Neural progenitor cell (in vitro differentiated cells): ENCODE results near the gene EVI5L. TPM values are rescaled to one million over a fixed set of nuclear protein-coding genes. Genes with fewer than 3 reads are reported as not detected.
A peak's percentile ranks its signal among the peaks of the same experiment; 100 is the strongest.

Experiments used
- DNase-seq: peaks from one replicate; pipeline ENCODE4 v3.0.0-alpha.2; 2016; ENCODE audit warnings: low spot score
- H2AFZ ChIP-seq: fragments of 200-600 bp; sonication (generic); replicated peaks from 2 replicates; pipeline ENCODE4 v1.6.1; 2016; ENCODE audit warnings: antibody characterized with exemption
- H3F3A ChIP-seq: fragments of 200-600 bp; sonication (generic); 2 replicates; pipeline ENCODE4 v1.6.1; 2016; ENCODE audit warnings: antibody characterized with exemption, low read depth
- H3K27ac ChIP-seq: fragments of 200-600 bp; sonication (generic); 2 replicates; pipeline ENCODE4 v1.5.1; 2016; ENCODE audit warnings: mild to moderate bottlenecking
- H3K27me3 ChIP-seq: fragments of 200-600 bp; sonication (generic); 2 replicates; pipeline ENCODE4 v1.6.1; 2016; ENCODE audit warnings: mild to moderate bottlenecking, moderate library complexity
- H3K36me3 ChIP-seq: fragments of 200-600 bp; sonication (generic); 2 replicates; pipeline ENCODE4 v1.5.1; 2016
- H3K4me1 ChIP-seq: fragments of 200-600 bp; sonication (generic); 2 replicates; pipeline ENCODE4 v1.6.1; 2016; ENCODE audit warnings: mixed run types
- H3K4me2 ChIP-seq: fragments of 200-600 bp; sonication (generic); 2 replicates; pipeline ENCODE4 v1.6.1; 2016
- H3K4me3 ChIP-seq: fragments of 200-600 bp; sonication (generic); 2 replicates; pipeline ENCODE4 v1.5.1; 2016
- H3K79me2 ChIP-seq: fragments of 200-600 bp; sonication (generic); 2 replicates; pipeline ENCODE4 v1.6.1; 2016; ENCODE audit warnings: low read depth
- H3K9ac ChIP-seq: fragments of 200-600 bp; sonication (generic); 2 replicates; pipeline ENCODE4 v1.6.1; 2016
- H3K9me3 ChIP-seq: fragments of 200-600 bp; sonication (generic); 2 replicates; pipeline ENCODE4 v1.5.1; 2016; ENCODE audit warnings: low read depth
- H4K20me1 ChIP-seq: fragments of 200-600 bp; sonication (generic); 2 replicates; pipeline ENCODE4 v1.6.1; 2016; ENCODE audit warnings: low read depth
- H3K27ac Mint-ChIP-seq: 3 replicates; pipeline ENCODE4 v1.8.0; 2021; ENCODE audit warnings: mixed read lengths
- H3K27me3 Mint-ChIP-seq: 2 replicates; pipeline ENCODE4 v1.8.0; 2022; ENCODE audit warnings: low read depth, mild to moderate bottlenecking, inconsistent platforms, moderate library complexity, mixed read lengths; ENCODE audit not compliant: insufficient read depth
- H3K36me3 Mint-ChIP-seq: 3 replicates; pipeline ENCODE4 v1.8.0; 2021; ENCODE audit warnings: mixed read lengths
- H3K4me1 Mint-ChIP-seq: 3 replicates; pipeline ENCODE4 v1.8.0; 2021; ENCODE audit warnings: mixed read lengths
- H3K4me3 Mint-ChIP-seq: 3 replicates; pipeline ENCODE4 v1.8.0; 2021; ENCODE audit warnings: mild to moderate bottlenecking, moderate library complexity, mixed read lengths
- H3K9me3 Mint-ChIP-seq: 3 replicates; pipeline ENCODE4 v1.8.0; 2020; ENCODE audit warnings: mixed read lengths
- CTCF ChIP-seq: fragments of 200-600 bp; sonication (generic); IDR thresholded peaks from 2 replicates; pipeline ENCODE4 v1.5.1; 2017; ENCODE audit warnings: antibody characterized with exemption, mild to moderate bottlenecking
- EZH2 ChIP-seq: fragments of 200-600 bp; sonication (generic); IDR thresholded peaks from 2 replicates; pipeline ENCODE4 v1.6.1; 2017; ENCODE audit warnings: antibody characterized with exemption, mild to moderate bottlenecking, moderate library complexity
- EZH2phosphoT487 ChIP-seq: fragments of 200-600 bp; sonication (generic); IDR thresholded peaks from 2 replicates; pipeline ENCODE4 v1.6.1; 2017; ENCODE audit warnings: antibody characterized with exemption
- total RNA-seq: library from RNA; depleted of rRNA; stranded (reverse); fragments of >200 nt; gene quantifications from 2 replicates; pipeline ENCODE4 v1.2.3, GENCODE V29; 2015; ENCODE audit warnings: low replicate concordance

Gene EVI5L
- total RNA-seq, 1 donor from 2014 or later, result 4.1 TPM

DNA sequence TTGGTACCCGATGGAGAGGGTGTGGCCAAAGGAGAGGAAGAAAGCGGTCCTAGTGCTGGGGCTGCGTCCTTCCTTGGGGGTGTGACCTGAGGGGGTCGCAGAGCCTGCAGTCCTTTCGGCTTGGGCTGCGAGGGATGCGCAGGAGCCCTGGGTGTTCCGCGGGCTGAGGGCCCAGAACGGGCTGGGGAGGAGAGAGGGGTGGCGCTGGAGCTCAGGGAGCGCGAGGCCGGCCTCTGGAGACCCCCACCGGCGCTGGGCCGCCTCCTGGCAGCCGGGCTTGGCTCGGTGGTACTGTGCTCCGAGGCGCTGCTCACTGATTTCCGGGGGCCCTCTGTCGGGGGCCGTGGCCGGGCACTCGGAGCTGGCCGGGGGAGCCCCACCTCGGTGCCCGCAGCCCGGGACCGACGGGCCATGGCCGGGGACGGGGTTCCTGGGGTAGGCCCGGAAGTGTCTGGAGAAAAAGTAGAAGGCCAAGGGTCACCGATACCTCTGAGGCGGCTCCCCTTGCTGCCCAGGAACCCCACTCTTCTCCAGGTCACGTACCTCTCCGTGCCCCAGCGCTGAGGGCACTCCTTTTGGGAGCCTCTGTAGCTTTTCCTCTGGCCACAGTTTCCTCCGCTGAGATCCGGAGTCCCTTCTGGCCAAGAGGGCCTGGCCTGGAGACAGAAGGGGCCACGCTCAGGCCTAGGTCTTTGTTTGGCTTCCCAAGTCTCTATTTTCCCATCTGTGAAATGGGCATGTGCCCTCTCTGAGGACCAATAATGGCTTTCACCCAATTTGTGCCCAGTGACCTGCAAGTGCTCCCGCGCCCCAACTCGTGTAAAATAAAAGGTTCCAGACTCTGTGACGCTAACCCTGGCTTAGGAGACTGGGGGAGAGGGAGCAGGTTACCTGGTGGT is 42.5 kb downstream of the EVI5L start:
- H3K4me1 ChIP-seq, result peaks cover 11% of the 10 kb centered on the region
- no peak for DNase-seq
- H3K27me3 ChIP-seq, result peaks cover 15% of the 10 kb centered on the region
- no peak overlapping the region for H3K9ac ChIP-seq
- no peak overlapping the region for H3K27ac ChIP-seq
- Mint-ChIP-seq H3K27me3 (peaks cover 15% of the 10 kb centered on the region), H3K4me1 (peaks cover 34% of the 10 kb centered on the region), H3K27ac (no peak overlapping the region), H3K9me3 (no peaks in the 10 kb centered on the region), H3K4me3 (peak overlapping the region; percentile 96), H3K36me3 (no peaks in the 10 kb centered on the region)
- H3K4me3 ChIP-seq, result peak overlapping the region; percentile 99
- no peaks in the 10 kb centered on the region for H3K36me3 ChIP-seq
- no peaks in the 10 kb centered on the region for H3K79me2 ChIP-seq
- H3K4me2 ChIP-seq, result peak overlapping the region; percentile 99
- peaks cover 44% of the 10 kb centered on the region for H4K20me1 ChIP-seq
- H3K9me3 ChIP-seq, result no peaks in the 10 kb centered on the region
- no peak for TF ChIP-seq EZH2phosphoT487
- TF ChIP-seq CTCF, result no peak
- TF ChIP-seq EZH2, result no peak
- no peak overlapping the region for H2AFZ ChIP-seq
- H3F3A ChIP-seq, result peaks cover 63% of the 10 kb centered on the region

GRCh38 chr19:7873304-7874075 is 43.5 kb downstream of the EVI5L start:
- H2AFZ ChIP-seq, result peak overlapping the region; percentile 73
- H3F3A ChIP-seq, result peaks cover 60% of the 10 kb centered on the region
- Mint-ChIP-seq H3K4me1 (peaks cover 32% of the 10 kb centered on the region), H3K36me3 (no peaks in the 10 kb centered on the region), H3K27ac (peak overlapping the region; percentile 57), H3K4me3 (peak overlapping the region; percentile 96), H3K27me3 (peaks cover 15% of the 10 kb centered on the region), H3K9me3 (no peaks in the 10 kb centered on the region)
- H3K27me3 ChIP-seq, result peaks cover 8% of the 10 kb centered on the region
- no peak overlapping the region for H3K27ac ChIP-seq
- no peaks in the 10 kb centered on the region for H3K9me3 ChIP-seq
- H3K9ac ChIP-seq, result peak overlapping the region; percentile 41
- DNase-seq, result no peak
- H3K79me2 ChIP-seq, result no peaks in the 10 kb centered on the region
- no peak for TF ChIP-seq CTCF
- peaks cover 35% of the 10 kb centered on the region for H4K20me1 ChIP-seq
- no peaks in the 10 kb centered on the region for H3K36me3 ChIP-seq
- H3K4me2 ChIP-seq, result peak overlapping the region; percentile 99
- peaks cover 11% of the 10 kb centered on the region for H3K4me1 ChIP-seq
- peak overlapping the region; percentile 99 for H3K4me3 ChIP-seq

DNA sequence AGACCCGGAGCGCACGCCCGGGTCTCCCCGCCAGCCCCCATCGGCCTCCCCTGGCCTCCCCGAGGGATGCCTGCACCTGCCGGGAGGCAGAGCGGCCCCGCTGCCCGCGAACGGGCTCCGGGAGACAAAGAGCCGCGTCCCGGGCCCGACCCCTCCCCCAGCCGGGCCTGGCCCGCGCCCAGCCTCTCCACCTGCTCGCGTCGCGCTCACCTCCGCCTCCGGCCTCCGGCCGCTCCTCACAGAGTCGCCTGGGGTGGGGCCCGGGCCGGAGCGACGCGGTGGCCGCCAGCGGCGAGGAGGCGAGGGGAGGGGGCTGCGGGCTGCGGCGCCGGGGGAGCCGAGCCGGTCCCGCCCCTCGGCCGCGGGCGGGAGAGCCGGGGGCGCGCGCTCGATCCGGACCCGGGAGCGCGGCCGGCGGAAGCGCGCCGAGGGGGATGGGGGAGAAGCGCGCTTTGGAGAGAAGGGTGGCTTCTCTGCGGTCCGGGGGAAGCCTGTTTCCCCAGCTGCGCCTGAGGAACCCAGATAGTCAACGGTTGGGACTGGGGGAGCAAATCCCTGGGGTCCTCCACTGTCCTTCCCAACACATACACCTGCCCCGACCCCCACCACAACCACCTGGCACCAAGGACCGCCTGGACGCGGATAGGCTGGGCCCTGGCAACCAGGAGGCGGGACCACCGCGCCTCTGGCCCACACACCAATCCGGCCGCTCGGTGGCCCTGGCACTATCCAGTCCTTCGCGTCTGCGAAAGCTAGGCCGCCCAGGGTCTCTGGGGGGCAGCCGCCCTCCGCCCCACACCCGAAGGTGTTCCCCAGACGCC is 44.3 kb downstream of the EVI5L start, which contains the start of gene PRR36:
TSS of gene PRR36 (minus strand) at position 315 of the 821 bp plus-strand sequence. CDS start 701 bp downstream, outside the sequence.
- peak; percentile 92 for DNase-seq
- Mint-ChIP-seq H3K27me3 (peaks cover 15% of the 10 kb centered on the region), H3K4me1 (peaks cover 27% of the 10 kb centered on the region), H3K36me3 (no peaks in the 10 kb centered on the region), H3K4me3 (peak within 1 kb of the TSS; percentile 96), H3K27ac (peak within 1 kb of the TSS; percentile 57), H3K9me3 (no peaks in the 10 kb centered on the region)
- Histone ChIP-seq H3K4me1 (peaks cover 11% of the 10 kb centered on the region), H3K4me2 (peak within 1 kb of the TSS; percentile 99), H3F3A (peaks cover 52% of the 10 kb centered on the region), H3K9me3 (no peaks in the 10 kb centered on the region), H4K20me1 (peaks cover 28% of the 10 kb centered on the region), H3K36me3 (no peaks in the 10 kb centered on the region), H3K9ac (peak within 1 kb of the TSS; percentile 41), H2AFZ (peak within 1 kb of the TSS; percentile 78), H3K79me2 (no peaks in the 10 kb centered on the region), H3K27ac (no peak within 1 kb of the TSS), H3K4me3 (peak within 1 kb of the TSS; percentile 99), H3K27me3 (peaks cover 8% of the 10 kb centered on the region)
- TF ChIP-seq CTCF (no peak), EZH2 (no peak), EZH2phosphoT487 (no peak)
